ENCODE data around the gene ZNF831.

DNA sequence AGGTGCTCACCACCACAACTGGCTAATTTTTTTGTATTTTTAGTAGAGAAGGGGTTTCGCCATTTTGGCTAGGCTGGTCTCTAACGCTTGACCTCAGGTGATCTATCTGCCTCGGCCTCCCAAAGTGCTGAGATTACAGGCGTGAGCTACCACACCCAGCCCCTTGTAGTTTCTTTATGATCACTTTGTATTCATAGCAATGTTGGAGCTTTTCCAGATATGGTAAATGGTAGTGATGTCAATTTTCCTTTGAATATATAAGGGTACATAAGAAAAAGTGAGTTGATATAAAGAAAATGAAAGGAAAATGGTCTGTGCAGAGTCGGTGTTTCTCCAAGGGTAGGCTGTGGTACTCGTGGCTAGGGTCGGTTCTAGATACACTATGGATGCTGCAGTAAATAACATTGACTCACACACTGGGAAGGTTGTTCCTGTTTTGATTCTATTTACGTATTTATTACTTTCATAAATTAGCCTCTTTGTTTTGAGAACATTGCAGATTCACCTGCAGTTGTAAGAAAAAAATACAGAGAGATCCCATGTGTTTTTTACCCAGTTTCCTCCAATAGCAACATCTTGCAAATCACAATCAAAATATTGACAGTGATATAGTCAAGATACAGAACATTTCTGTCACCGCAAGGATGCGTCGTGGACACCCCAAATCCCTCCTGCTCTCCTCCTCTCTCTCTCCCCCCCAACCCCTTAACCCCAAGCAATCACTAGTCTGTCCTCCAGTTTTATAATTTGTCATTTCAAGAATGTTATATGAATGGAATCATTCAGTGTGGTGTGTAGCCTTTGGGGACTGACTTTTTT is 2.5 kb downstream of the ZNF831 start:
- TF ChIP-seq, protein P1, sequence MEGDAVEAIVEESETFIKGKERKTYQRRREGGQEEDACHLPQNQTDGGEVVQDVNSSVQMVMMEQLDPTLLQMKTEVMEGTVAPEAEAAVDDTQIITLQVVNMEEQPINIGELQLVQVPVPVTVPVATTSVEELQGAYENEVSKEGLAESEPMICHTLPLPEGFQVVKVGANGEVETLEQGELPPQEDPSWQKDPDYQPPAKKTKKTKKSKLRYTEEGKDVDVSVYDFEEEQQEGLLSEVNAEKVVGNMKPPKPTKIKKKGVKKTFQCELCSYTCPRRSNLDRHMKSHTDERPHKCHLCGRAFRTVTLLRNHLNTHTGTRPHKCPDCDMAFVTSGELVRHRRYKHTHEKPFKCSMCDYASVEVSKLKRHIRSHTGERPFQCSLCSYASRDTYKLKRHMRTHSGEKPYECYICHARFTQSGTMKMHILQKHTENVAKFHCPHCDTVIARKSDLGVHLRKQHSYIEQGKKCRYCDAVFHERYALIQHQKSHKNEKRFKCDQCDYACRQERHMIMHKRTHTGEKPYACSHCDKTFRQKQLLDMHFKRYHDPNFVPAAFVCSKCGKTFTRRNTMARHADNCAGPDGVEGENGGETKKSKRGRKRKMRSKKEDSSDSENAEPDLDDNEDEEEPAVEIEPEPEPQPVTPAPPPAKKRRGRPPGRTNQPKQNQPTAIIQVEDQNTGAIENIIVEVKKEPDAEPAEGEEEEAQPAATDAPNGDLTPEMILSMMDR (conservative IDR thresholded peaks at IDR 0.05), result no peak
- no peak for TF ChIP-seq ZFX (IDR thresholded peaks at IDR 0.05)
